Body of pancreas (tissue), 4 donors: ENCODE data around the gene RIMKLA. TPM values are rescaled to one million over a fixed set of nuclear protein-coding genes. Genes with fewer than 3 reads are reported as not detected.

ENCODE experiments used
- ATAC-seq: fragments of 150-250 bp; one replicate; pipeline ENCODE4 v1.9.1; 2016
- DNase-seq, 4 donors: peaks; one replicate each; pipeline ENCODE4 v3.0.0-alpha.2; 2019
- H3K27ac ChIP-seq, 4 donors: fragments of 200-600 bp; sonication (generic); 1 replicate in 3 of 4; 2 replicates in 1 of 4; pipeline versions ENCODE4 v1.5.1 to v1.6.1; 2016 to 2019; ENCODE audit warnings: mild to moderate bottlenecking in 1 of 4, mixed read lengths in 1 of 4, moderate library complexity in 1 of 4
- H3K27me3 ChIP-seq, 2 donors: fragments of 200-600 bp; sonication (generic); one replicate each; pipeline ENCODE4 v1.6.0; 2016; ENCODE audit warnings: mild to moderate bottlenecking in 1 of 2
- H3K36me3 ChIP-seq, 2 donors: fragments of 200-600 bp; sonication (generic); replicated peaks in 1 of 2; 2 replicates each; pipeline ENCODE4 v1.5.1; 2016; ENCODE audit warnings: low read depth in 2 of 2; ENCODE audit not compliant: insufficient read depth in 1 of 2
- H3K4me1 ChIP-seq: fragments of 200-600 bp; sonication (generic); one replicate; pipeline ENCODE4 v1.6.0; 2016
- H3K4me3 ChIP-seq, 2 donors: fragments of 200-600 bp; sonication (generic); 1 replicate in 1 of 2; 2 replicates in 1 of 2; pipeline ENCODE4 v1.5.1; 2016 to 2019
- H3K9me3 ChIP-seq, 3 donors: fragments of 200-600 bp; sonication (generic); 1 replicate in 2 of 3; 2 replicates in 1 of 3; pipeline ENCODE4 v1.5.1; 2016
- CTCF ChIP-seq, 7 experiments: fragments of 450-650 bp in 4 of 7; fragments of 200-600 bp in 3 of 7; sonication (generic) in 3 of 7; IDR thresholded peaks; one replicate each; pipeline ENCODE4 v1.5.1; 2016 to 2019; ENCODE audit warnings: antibody characterized with exemption in 7 of 7
- POLR2A ChIP-seq, 3 donors: fragments of 450-650 bp; IDR thresholded peaks; one replicate each; pipeline ENCODE4 v1.6.1; 2016; ENCODE audit warnings: antibody characterized with exemption in 3 of 3, mild to moderate bottlenecking in 2 of 3
- WGBS, 2 donors: methylation state at CpG; one replicate each; pipeline ENCODE4 v1.1.5; 2017; 5-methylcytosine and 5-hydroxymethylcytosine counted together
- intact Hi-C: fragments of 100-400 bp; cut with DNase I; formaldehyde crosslinking; loops from one replicate; pipeline ENCODE4 v1.15.1; 2023
- total RNA-seq, 2 donors: library from RNA; depleted of rRNA; stranded (reverse); fragments of >200 nt; gene quantifications; one replicate each; pipeline ENCODE4 v1.1.0, GENCODE V29; 2016

Gene RIMKLA
- total RNA-seq, 2 donors from 2014 or later, result 0.99 to 1.6 TPM

GRCh38 chr1:42454403-42454802, 73.8 kb downstream of the RIMKLA start:
- 86 to 88% methylated on average over 5 of the region's 5 CpGs for WGBS, 2 donors
- ATAC-seq, result no peak

GRCh38 chr1:42456010-42456753, 75.6 kb downstream of the RIMKLA start, which contains the start of the genes PPCS and ZMYND12:
TSS of gene PPCS (plus strand) at chr1:42456543. CDS start at chr1:42456566, 23 bp downstream.
TSS of gene ZMYND12 (minus strand) at chr1:42456022. CDS start at chr1:42455997, 25 bp downstream.
- TF ChIP-seq CTCF (IDR thresholded peaks at IDR 0.05), result peak in 4 of 7 experiments; percentile 32 to 57 (median 46)
- peak; percentile 76 to 85 (median 83) for TF ChIP-seq POLR2A (IDR thresholded peaks at IDR 0.05)
- no peaks in the 10 kb centered on the region for H3K9me3 ChIP-seq
- peak; percentile 89 to 94 (median 91) for DNase-seq
- H3K27me3 ChIP-seq, result no peaks in the 10 kb centered on the region
- intact Hi-C loops, result no loop called here
- H3K27ac ChIP-seq, result peak within 1 kb of the TSS; percentile 86 to 96 (median 95)
- peaks cover 0 to 3% of the 10 kb centered on the region in 2 donors for H3K36me3 ChIP-seq
- peak; percentile 94 for ATAC-seq
- 0 to 1% methylated on average over 28 to 66 of the region's 66 CpGs for WGBS, 2 donors
- peak within 1 kb of the TSS; percentile 62 to 99 for H3K4me3 ChIP-seq
- peaks cover 27% of the 10 kb centered on the region for H3K4me1 ChIP-seq

More at GRCh38 chr1:42454403-42454802, 73.8 kb downstream of the RIMKLA start:
- no peak for DNase-seq
- TF ChIP-seq CTCF (IDR thresholded peaks at IDR 0.05) (no peak), POLR2A (IDR thresholded peaks at IDR 0.05) (no peak)
- H3K27me3 ChIP-seq, result no peaks in the 10 kb centered on the region
- peaks cover 27% of the 10 kb centered on the region for H3K4me1 ChIP-seq
- intact Hi-C loops, result no loop called here
- no peaks in the 10 kb centered on the region for H3K9me3 ChIP-seq
- no peak overlapping the region for H3K4me3 ChIP-seq
- no peak overlapping the region for H3K27ac ChIP-seq
- peaks cover 0 to under 1% of the 10 kb centered on the region in 2 donors for H3K36me3 ChIP-seq

- TF ChIP-seq POLR2A (IDR thresholded peaks at IDR 0.05) (no peak), CTCF (IDR thresholded peaks at IDR 0.05) (no peak)
- H3K9me3 ChIP-seq, result no peaks in the 10 kb centered on the region
- intact Hi-C loops, result no loop called here
- ATAC-seq (peak; percentile 65), DNase-seq (peak; percentile 61 to 72 (median 64))
- H3K27me3 ChIP-seq, result no peaks in the 10 kb centered on the region
- H3K36me3 ChIP-seq, result peaks cover 0 to 3% of the 10 kb centered on the region in 2 donors
- 0% methylated on average over 2 to 23 of the region's 23 CpGs for WGBS, 2 donors
- H3K27ac ChIP-seq, result peak overlapping the region; percentile 86 to 96 (median 95)
- H3K4me1 ChIP-seq, result peaks cover 27% of the 10 kb centered on the region
- H3K4me3 ChIP-seq, result peak overlapping the region; percentile 62 to 99
Measured at GRCh38 chr1:42456754-42457089, 76.1 kb downstream of the RIMKLA start.

- no peak for ATAC-seq
Measured at GRCh38 chr1:42461196-42461595, 80.6 kb downstream of the RIMKLA start.

More at GRCh38 chr1:42461196-42461595, 80.6 kb downstream of the RIMKLA start:
- TF ChIP-seq POLR2A (IDR thresholded peaks at IDR 0.05), result no peak
- TF ChIP-seq CTCF (IDR thresholded peaks at IDR 0.05), result no peak
- Histone ChIP-seq H3K9me3 (no peaks in the 10 kb centered on the region), H3K27ac (no peak overlapping the region), H3K4me1 (peaks cover 40% of the 10 kb centered on the region), H3K27me3 (no peaks in the 10 kb centered on the region), H3K4me3 (no peak overlapping the region), H3K36me3 (peaks cover 0 to 3% of the 10 kb centered on the region in 2 donors)
- 51 to 64% methylated on average over 2 of the region's 2 CpGs for WGBS, 2 donors
- peak in 1 of 4 donors; percentile 19 for DNase-seq
- intact Hi-C loops, result no loop called here
